LNCAP (cell line): ENCODE measurements around the gene KDM4D.

Experiments
- TF ChIP-seq, protein P1 (sequence below): fragments of 450-650 bp; IDR thresholded peaks from 2 replicates; pipeline ENCODE4 v1.5.1; 2017; ENCODE audit warnings: mild to moderate bottlenecking

KDM4D gene

DNA sequence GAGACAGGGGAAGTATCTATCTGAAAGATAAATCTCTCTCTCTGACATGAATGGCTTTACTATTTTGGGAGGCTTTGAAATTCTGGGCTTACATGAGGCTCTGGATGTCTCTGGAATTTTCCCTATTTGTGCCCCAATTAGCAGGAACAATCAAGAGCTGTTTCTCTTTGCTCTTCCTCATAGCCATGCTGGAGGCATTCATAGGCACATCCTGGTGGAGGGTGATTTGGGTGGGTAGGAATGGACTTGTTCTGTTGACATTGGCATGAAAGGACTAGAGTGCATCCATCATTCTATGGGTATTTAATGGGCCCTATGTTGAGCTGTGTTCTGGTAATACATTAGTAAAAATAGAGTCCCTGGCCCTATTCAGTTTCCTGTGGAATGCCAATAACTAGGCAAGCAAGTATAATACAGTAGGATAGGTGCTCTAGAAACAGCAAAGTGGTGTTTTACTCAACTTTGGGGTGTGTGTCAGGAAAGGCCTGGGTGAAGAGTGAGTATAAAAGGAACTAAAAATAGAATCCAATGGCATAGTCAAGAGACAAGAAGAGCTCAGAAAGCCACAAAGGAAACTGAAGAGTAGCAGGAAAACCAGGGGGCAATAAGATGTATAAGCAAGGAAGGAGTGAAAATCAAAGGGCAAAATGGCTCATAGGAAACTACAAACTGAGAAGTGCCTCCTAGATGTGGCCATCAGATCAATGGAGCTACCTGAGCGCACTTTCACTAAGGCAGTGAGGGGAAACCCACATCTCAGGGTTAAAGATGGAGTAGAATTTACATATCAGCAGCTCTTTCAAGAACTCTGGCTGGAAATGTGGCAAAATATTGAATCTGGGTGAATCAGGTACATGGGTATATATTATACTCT is 45.2 kb upstream of the KDM4D start:
- TF ChIP-seq, protein P1, sequence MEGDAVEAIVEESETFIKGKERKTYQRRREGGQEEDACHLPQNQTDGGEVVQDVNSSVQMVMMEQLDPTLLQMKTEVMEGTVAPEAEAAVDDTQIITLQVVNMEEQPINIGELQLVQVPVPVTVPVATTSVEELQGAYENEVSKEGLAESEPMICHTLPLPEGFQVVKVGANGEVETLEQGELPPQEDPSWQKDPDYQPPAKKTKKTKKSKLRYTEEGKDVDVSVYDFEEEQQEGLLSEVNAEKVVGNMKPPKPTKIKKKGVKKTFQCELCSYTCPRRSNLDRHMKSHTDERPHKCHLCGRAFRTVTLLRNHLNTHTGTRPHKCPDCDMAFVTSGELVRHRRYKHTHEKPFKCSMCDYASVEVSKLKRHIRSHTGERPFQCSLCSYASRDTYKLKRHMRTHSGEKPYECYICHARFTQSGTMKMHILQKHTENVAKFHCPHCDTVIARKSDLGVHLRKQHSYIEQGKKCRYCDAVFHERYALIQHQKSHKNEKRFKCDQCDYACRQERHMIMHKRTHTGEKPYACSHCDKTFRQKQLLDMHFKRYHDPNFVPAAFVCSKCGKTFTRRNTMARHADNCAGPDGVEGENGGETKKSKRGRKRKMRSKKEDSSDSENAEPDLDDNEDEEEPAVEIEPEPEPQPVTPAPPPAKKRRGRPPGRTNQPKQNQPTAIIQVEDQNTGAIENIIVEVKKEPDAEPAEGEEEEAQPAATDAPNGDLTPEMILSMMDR: no peak

DNA sequence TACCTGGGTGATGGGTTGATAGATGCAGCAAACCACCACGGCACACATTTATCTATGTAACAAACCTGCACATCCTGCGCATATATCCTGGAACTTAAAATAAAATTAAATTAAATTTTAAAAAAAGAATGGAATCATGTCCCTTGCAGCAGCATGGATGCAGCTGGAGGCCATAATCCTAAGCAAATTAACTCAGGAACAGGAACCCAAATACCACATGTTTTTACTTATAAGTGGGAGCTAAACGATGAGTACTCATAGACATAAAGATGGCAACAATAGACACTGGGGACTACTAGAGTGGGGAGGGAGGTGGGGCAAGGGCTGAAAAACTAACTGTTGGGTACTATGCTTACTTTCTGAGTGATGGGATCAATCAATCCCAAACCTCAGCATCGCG is 41.0 kb upstream of the KDM4D start:
- TF ChIP-seq, protein P1: no peak

DNA sequence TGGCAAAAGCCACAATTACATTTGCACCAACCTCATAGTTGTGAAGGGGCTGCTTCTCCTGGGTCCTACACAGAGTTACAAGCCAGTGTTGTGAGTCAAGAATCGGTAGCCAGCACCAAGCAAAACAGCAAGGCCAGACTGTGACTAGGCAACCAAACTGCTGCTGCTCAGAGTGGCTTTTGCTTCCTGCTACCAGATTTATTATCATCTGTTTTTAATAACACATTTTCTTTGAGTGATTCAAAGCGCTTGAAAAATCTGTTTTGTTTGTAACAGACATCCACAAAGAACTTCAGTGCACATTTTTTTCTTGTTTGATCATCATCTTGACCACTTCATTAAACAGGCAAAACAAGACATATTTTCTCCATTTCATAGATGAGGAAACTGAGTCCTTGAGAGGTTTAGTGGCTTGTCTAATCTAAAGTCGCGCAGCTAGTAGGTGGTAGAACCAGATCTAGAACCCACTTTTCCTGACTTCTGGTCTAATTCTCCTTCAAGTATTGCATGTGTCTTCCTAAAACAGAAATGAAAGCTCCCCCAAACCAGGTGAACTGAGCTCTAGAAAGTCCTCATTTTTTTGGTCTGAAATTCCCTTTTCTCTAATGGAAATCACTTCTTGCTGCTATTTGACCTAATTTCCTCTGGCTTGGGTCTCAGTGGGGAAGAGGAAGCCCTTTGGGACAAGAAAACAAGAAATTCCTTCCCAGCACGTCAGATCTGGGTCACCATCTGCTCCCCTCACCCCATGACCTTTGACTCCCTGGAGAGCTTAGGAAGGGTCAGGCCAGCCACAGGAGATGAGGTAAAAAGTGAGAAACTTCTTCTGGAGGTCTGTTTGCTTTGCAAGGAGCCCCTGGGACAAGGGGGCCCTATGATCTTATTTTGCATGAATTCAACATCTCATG is 40.0 kb upstream of the KDM4D start:
- TF ChIP-seq, protein P1: no peak

DNA sequence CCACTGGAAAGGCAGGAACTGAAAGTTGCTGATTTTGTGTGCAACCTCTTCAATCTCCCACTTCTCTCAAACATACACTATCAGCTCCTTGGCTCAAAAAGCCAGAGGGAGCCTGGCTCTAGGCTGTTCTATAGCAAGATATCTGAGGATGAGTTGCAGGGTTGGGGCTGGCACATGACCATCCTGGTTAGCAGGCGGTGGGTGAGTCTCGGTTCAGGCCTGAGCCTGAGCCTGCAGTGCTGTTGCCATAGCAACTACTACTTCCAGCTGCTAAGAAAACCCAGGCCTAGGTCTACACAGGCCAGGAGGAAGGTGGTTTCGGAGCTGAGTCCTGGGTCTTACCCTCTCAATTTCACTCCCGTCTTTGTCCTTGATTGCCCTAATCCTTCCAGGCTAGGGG is 39.1 kb upstream of the KDM4D start:
- TF ChIP-seq, protein P1: no peak

DNA sequence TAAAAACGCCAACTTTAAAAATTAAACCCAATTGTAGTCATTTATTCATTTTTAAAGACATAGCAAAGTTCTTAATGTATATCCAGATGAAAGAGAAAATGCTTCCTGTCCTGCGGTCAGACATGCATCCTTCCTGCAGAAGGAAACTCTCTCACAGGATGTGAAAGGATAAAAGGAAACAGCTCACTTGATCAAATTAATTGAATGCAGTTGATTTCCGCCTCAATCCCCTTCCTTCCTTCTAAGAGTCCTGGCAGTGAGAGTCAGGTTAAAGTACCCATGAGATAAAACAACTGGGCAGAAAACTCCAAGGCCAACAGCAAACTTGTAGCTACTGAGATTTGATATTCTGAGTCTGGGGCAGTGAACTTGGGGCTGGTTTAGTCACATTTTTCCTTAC is 38.7 kb upstream of the KDM4D start:
- TF ChIP-seq, protein P1: no peak

DNA sequence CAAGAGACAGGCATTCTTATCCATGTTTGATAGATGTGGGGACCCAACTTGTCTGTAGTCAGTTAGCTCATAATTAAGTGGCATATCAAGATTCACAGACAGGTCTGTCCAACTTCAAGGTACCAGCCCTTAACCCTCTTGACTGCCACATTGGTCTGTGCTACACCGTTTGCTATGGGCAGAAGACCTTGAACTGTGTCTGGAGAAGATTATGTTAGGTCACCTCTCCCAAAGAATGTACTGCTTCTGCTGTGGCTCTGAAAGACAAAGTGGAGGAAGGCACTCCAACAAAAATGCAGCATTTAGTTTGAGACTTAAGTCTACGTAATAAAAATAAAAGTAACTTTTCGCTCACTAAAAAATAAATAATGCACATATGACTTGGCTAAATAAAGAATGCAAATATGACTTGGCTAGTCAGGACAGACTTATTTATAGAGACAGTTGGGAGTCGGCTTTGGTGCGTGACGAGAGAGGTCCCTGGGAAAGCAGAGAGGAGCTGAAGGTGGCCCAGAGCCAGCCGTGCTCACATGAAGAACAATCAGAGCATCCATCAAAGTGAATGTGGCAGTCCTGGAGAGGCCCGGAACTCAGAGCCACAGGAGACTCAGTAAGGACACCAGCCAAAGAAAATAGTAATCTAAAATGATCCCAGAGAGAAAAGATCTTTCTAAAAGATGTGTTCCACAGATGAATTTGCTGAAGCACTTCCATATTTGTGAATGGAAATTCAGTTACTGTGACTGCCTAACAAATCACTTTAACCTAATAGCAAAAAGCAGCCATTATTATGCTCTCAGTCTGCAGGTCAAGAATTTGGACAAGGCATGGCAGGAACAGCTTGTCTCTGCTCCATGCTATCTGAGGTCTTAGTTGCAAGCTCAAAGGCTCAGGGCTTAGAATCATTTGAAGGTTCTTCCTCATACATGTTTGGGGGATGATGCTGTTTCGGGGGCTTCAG is 35.1 kb upstream of the KDM4D start:
- TF ChIP-seq, protein P1: no peak

DNA sequence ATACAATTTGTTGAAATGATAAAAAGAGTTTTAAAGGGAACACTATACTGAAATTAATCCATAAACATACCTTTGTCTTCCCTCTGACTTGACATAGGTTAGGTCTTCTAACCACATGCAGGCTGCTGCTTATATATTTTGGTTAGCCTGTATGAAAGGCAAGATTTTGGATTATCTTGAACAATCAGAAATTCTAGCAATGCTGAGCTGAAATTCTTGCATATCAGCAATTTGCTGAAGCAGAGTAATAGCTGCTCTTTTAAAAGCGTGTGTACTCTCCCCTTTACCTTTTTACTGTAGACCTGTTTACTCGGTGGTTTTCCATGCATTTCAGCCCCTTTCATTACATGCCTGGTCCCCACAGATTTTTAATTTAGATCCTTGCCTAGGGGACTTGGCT is 34.2 kb upstream of the KDM4D start:
- TF ChIP-seq, protein P1: no peak
